ENCODE results near the gene EIF3B. TPM values are rescaled to one million over a fixed set of nuclear protein-coding genes. Genes with fewer than 3 reads are reported as not detected.

Gene EIF3B
- total RNA-seq, 2 experiments from 2014 or later, result 181 to 225 TPM

GRCh38 chr7:2312267-2312929, 42.2 kb upstream of the EIF3B start:
- POLR2A ChIA-PET, result interaction anchor here (0.5 to 0.7 kb wide), 2 partner anchors 32 to 36 kb away, joined by 3 read pairs; no protein-coding TSS in a partner anchor
- Histone ChIP-seq H3K4me2 (ENCODE audit: low read length) (peak overlapping the region; percentile 92), H3K4me1 (ENCODE audit: insufficient read depth, low read length, poor library complexity, severe bottlenecking) (peaks cover 47% of the 10 kb centered on the region), H3K9me2 (ENCODE audit: insufficient read depth, low read length) (no peaks in the 10 kb centered on the region), H3K79me2 (ENCODE audit: insufficient read depth, low read depth, low read length) (peaks cover 55% of the 10 kb centered on the region; the same call in 1 of the 2 replicates), H2AFZ (ENCODE audit: low read length) (no peak overlapping the region), H3K36me3 (ENCODE audit: insufficient read depth, low read length) (peaks cover 16% of the 10 kb centered on the region), H3K4me3 (ENCODE audit: low read depth, low read length, poor library complexity, severe bottlenecking) (peak overlapping the region; percentile 97), H3K9me3 (ENCODE audit: low read length) (no peaks in the 10 kb centered on the region), H3K27ac (ENCODE audit: low read depth, low read length, poor library complexity, severe bottlenecking) (peak overlapping the region; percentile 41), H4K20me1 (ENCODE audit: insufficient read depth, low read length) (no peaks in the 10 kb centered on the region)
- DNase-seq (ENCODE audit: low spot score), result peak; percentile 19
- BruUV-seq (replicated peaks), result TSS peak; percentile 65
- CTCF ChIA-PET (ENCODE audit: unreplicated experiment), result no interaction called here
- intact Hi-C loops (cut with micrococcal nuclease; ENCODE audit: unreplicated experiment), result loop anchor here (5.0 kb wide), 1 partner anchor 90 kb away; the partner anchor contains the start of gene CHST12
- TF ChIP-seq EZH2phosphoT487 (IDR thresholded peaks at IDR 0.05; ENCODE audit: borderline replicate concordance, low read depth, low read length) (no peak), CTCF (conservative IDR thresholded peaks at IDR 0.05; ENCODE audit: low read length) (no peak)

DNA sequence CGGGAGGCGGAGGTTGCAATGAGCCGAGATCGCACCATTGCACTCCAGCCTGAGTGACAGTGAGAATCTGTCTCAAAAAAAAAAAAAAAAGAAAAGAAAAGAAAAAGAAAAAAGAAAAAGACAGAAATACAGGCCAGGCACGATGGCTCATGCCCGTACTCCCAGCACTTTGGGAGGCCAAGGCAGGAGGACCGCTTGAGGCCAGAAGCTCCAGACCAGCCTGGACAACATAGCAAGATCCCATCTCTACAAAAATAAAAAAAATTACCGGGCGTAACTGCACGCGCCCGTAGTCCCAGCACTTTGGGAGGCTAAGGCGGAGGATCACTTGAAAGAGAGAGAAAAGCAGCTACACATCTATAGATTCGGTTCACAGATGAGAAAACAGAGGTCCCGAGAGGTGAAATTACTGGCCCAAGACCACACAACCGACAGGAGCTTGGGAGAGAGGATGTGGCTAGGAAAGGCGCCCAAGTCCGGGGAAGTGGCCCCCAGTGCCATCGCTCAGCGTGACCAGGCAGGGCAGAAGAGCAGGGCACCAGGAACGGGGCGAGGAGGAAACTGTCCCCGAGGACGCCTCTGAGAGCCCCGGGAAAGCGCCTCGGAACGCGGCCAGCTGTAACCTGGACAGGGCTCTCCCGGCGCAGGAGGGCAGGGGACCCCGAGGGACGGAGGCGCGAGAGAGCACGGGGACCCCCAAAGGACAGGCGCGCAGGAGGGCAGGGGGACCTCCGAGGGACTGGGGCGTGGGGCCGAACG, 41.0 kb upstream of the EIF3B start:
- peaks cover 43% of the 10 kb centered on the region; the same call in 1 of the 2 replicates for H3K79me2 ChIP-seq (ENCODE audit: insufficient read depth, low read depth, low read length)
- peak overlapping the region; percentile 74 for H2AFZ ChIP-seq (ENCODE audit: low read length)
- intact Hi-C loops (cut with micrococcal nuclease; ENCODE audit: unreplicated experiment), result loop anchor here (5.0 kb wide), 1 partner anchor 89 kb away; the partner anchor contains the start of gene CHST12
- DNase-seq (ENCODE audit: low spot score), result peak; percentile 26
- H3K9me2 ChIP-seq (ENCODE audit: insufficient read depth, low read length), result no peaks in the 10 kb centered on the region
- TF ChIP-seq CTCF (conservative IDR thresholded peaks at IDR 0.05; ENCODE audit: low read length), result no peak
- no peak for TF ChIP-seq EZH2phosphoT487 (IDR thresholded peaks at IDR 0.05; ENCODE audit: borderline replicate concordance, low read depth, low read length)
- peak overlapping the region; percentile 92 for H3K4me2 ChIP-seq (ENCODE audit: low read length)
- ChIA-PET POLR2A (interaction anchor here (0.7 kb wide), 1 partner anchor 215 kb away, joined by 4 read pairs; no protein-coding TSS in a partner anchor), CTCF (ENCODE audit: unreplicated experiment) (no interaction called here)
- peak overlapping the region; percentile 97 for H3K4me3 ChIP-seq (ENCODE audit: low read depth, low read length, poor library complexity, severe bottlenecking)
- H3K36me3 ChIP-seq (ENCODE audit: insufficient read depth, low read length), result peaks cover 15% of the 10 kb centered on the region
- H3K4me1 ChIP-seq (ENCODE audit: insufficient read depth, low read length, poor library complexity, severe bottlenecking), result peaks cover 41% of the 10 kb centered on the region
- no peaks in the 10 kb centered on the region for H3K9me3 ChIP-seq (ENCODE audit: low read length)
- H3K27ac ChIP-seq (ENCODE audit: low read depth, low read length, poor library complexity, severe bottlenecking), result peak overlapping the region; percentile 22
- BruUV-seq (replicated peaks), result TSS peak; percentile 36
- H4K20me1 ChIP-seq (ENCODE audit: insufficient read depth, low read length), result no peaks in the 10 kb centered on the region

Measured in OCI-LY7 (cell line).